Neutrophil (primary cell): ENCODE results near the gene IRAK1.

Source experiments
- H3K27ac ChIP-seq: fragments of 200-600 bp; sonication (generic); 2 replicates; pipeline ENCODE4 v1.5.1; 2016; ENCODE audit warnings: mild to moderate bottlenecking, moderate library complexity
- H3K27me3 ChIP-seq: fragments of 200-600 bp; sonication (generic); 2 replicates; pipeline ENCODE4 v1.6.0; 2016; ENCODE audit warnings: mild to moderate bottlenecking
- H3K36me3 ChIP-seq: fragments of 200-600 bp; sonication (generic); 2 replicates; pipeline ENCODE4 v1.5.1; 2017
- H3K4me1 ChIP-seq, 2 experiments: fragments of 200-600 bp in 1 of 2; sonication (generic) in 1 of 2; 1 replicate in 1 of 2; 2 replicates in 1 of 2; pipeline versions ENCODE4 v1.5.1 to v1.6.1; 2013 to 2016; ENCODE audit warnings: low read depth in 1 of 2, low read length in 1 of 2, mild to moderate bottlenecking in 1 of 2, moderate library complexity in 1 of 2; ENCODE audit not compliant: control insufficient read depth in 1 of 2, insufficient read depth in 1 of 2
- H3K4me3 ChIP-seq, 2 experiments: fragments of 200-600 bp in 1 of 2; sonication (generic) in 1 of 2; 1 replicate in 1 of 2; 2 replicates in 1 of 2; pipeline ENCODE4 v1.5.1; 2013 to 2016; ENCODE audit warnings: low read depth in 1 of 2, low read length in 1 of 2, mild to moderate bottlenecking in 1 of 2, moderate library complexity in 1 of 2
- H3K9me3 ChIP-seq: fragments of 200-600 bp; sonication (generic); 2 replicates; pipeline ENCODE4 v1.5.1; 2016
- CTCF ChIP-seq: fragments of 200-600 bp; sonication (generic); IDR thresholded peaks from 2 replicates; pipeline ENCODE4 v1.5.1; 2016; ENCODE audit warnings: antibody characterized with exemption

The IRAK1 gene

DNA sequence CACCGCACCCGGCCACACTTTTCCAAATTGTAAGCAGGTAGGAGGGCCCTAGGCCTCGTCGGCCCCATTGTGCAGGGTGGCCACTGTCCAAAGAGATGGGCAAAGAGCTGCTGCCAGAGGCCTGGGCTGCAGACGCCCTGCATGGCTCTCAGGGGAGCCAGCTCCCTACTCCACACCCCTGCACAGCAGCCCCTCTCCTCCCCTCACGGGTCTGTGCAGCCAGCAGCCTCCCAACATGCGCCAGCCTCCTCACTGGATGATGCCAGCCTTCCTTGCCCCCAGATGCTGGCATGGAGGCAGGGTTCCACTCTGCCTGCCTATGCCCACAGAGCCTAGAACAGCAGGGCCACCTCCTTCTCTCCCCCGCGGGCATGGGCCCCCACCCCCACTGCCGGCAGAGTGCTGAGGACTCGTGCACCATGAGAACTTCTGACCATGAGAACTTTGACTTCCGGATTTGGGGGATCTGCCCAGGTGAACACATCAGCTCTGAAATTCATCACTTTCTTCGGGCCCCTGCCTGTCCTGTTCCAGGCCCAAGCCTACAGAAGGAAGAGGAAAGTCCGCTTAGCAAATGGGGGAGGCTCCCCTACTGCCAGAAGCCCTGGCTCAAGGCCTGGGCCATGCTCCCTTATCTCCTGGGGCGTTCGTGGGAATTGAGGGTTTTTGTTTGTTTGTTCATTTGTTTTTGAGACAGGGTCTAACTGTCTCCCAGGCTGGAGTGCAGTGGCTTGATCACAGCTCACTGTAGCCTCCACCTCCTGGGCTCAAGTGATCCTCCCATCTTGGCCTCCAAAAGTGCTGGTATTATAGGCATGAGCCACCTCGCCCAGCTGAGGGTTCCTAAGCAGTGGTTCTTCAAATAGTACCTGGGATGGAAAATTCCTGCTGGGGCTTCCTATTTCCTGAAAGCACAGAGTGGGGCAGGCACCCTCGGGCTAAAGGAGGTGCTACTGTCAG lies 8.0 kb downstream of the IRAK1 start:
- H3K4me1 ChIP-seq: peaks cover 14 to 16% of the 10 kb centered on the region in 2 experiments
- no peak for TF ChIP-seq CTCF
- no peaks in the 10 kb centered on the region for H3K9me3 ChIP-seq
- no peaks in the 10 kb centered on the region for H3K27me3 ChIP-seq
- peaks cover 18% of the 10 kb centered on the region for H3K36me3 ChIP-seq
- H3K4me3 ChIP-seq: no peak overlapping the region
- H3K27ac ChIP-seq: peak overlapping the region; percentile 67

DNA sequence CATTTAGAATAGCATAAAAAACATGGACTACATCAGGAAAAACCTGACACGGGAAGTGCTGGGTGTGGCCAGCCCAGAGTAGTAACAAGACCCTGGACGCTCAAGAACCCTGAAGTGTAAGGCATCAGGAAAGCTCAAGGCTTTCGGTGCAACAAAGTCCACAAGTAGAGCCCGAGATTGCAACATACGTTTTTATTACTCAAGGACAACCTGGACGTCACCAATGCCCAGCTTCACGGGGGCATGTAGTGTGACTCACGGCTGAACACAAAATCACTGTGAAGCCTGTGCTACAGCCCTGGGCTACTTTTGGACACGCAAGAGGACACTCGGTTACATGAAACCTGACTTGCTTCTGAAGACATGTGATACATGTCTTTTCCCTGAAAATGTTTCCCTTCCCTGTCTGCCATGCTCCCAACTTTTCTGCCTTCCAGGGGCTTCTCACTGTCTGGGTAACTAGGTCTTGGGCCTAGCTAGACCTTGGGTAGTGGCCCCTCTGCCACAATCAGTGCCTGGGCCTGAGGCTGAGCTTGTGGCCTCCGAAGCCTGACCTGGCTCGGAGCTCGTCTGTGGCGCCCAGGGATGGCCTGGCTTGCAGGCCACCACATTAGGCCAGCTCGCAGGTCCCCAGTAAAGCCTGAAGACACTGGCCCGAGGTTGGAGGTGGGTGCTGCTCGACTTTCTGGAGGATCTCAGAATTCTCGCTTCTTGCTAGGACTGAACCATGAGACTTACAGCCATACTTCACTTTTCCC lies 9.2 kb downstream of the IRAK1 start:
- Histone ChIP-seq H3K4me3 (no peak overlapping the region), H3K36me3 (peaks cover 7% of the 10 kb centered on the region)

GRCh38 chrX:154008521-154008920 lies 11.2 kb downstream of the IRAK1 start:
- Histone ChIP-seq H3K9me3 (no peaks in the 10 kb centered on the region), H3K4me3 (no peak overlapping the region), H3K4me1 (peaks cover 14 to 18% of the 10 kb centered on the region in 2 experiments), H3K27me3 (no peaks in the 10 kb centered on the region), H3K27ac (no peak overlapping the region), H3K36me3 (peaks cover 7% of the 10 kb centered on the region)
- TF ChIP-seq CTCF: no peak

More for the DNA sequence above, 9.2 kb downstream of the IRAK1 start:
- no peak for TF ChIP-seq CTCF
- Histone ChIP-seq H3K4me1 (peaks cover 14 to 16% of the 10 kb centered on the region in 2 experiments), H3K9me3 (no peaks in the 10 kb centered on the region), H3K27me3 (no peaks in the 10 kb centered on the region), H3K27ac (peak overlapping the region; percentile 67)

DNA sequence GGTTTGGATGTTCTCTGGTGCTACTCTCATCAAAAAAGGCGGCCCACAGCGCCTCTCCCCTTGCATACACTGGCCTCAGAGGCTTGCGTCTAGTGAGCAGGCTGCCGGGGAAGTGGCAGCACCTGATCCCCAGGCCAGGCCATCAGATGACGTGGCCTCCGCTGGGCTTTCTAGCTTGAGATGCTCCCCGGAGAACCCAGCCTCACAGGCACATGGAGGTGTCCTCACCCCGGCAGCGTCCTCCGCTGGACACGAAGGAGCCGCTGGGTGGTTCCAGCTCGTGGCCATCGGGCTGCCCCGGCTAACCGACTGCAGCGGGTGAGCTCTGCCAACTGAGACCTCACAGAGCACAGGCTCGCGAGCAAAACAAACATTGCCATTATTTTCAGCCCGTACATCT lies 12.8 kb downstream of the IRAK1 start:
- Histone ChIP-seq H3K27ac (no peak overlapping the region), H3K4me3 (no peak overlapping the region)

More for the DNA sequence above, 12.8 kb downstream of the IRAK1 start:
- TF ChIP-seq CTCF: no peak
- Histone ChIP-seq H3K9me3 (no peaks in the 10 kb centered on the region), H3K27me3 (no peaks in the 10 kb centered on the region), H3K4me1 (peaks cover 24 to 29% of the 10 kb centered on the region in 2 experiments), H3K36me3 (peaks cover 7% of the 10 kb centered on the region)
